SK-N-SH (cell line): ENCODE results near the gene VPS35. TPM values are rescaled to one million over a fixed set of nuclear protein-coding genes. Genes with fewer than 3 reads are reported as not detected.

Source experiments
- CTCF ChIA-PET: fragments of 300-600, 350-600 bp; formaldehyde crosslinking; extraction: SDS; loops from one replicate; lab custom pipeline; 2021; lab: Yijun Ruan, JAX
- POLR2A ChIA-PET: fragments of 350-600 bp; sonication (Branson Sonifier 250); formaldehyde crosslinking; extraction: SDS; loops from one replicate; lab custom pipeline; 2020; ENCODE audit warnings: antibody characterized with exemption, inconsistent platforms; lab: Yijun Ruan, JAX
- DNase-seq: peaks from one replicate; pipeline ENCODE4 v3.0.0; 2012
- H2AFZ ChIP-seq: fragments of 200-600 bp; sonication (generic); 2 replicates; pipeline ENCODE4 v1.8.1; 2016; ENCODE audit warnings: antibody characterized with exemption, mild to moderate bottlenecking, low read depth
- H3F3A ChIP-seq: fragments of 200-600 bp; sonication (generic); replicated peaks from 2 replicates; pipeline ENCODE3; 2016; ENCODE audit warnings: antibody characterized with exemption, mild to moderate bottlenecking; ENCODE audit not compliant: insufficient read depth
- H3K27ac ChIP-seq, 2 experiments: fragments of 200-500 bp in 1 of 2; fragments of 200-600 bp in 1 of 2; sonication (Bioruptor generic) in 1 of 2; sonication (generic), shearing (Covaris generic) in 1 of 2; 2 replicates each; pipeline versions ENCODE4 v1.5.1 to v1.6.1; 2014 to 2016; ENCODE audit warnings: low read depth in 2 of 2, inconsistent platforms in 1 of 2, low read length in 1 of 2, mild to moderate bottlenecking in 1 of 2, mixed read lengths in 1 of 2
- H3K27me3 ChIP-seq: fragments of 200-600 bp; sonication (generic), shearing (Covaris generic); 2 replicates; pipeline ENCODE4 v1.6.1; 2016; ENCODE audit warnings: mixed run types; ENCODE audit not compliant: insufficient read depth
- H3K36me3 ChIP-seq, 2 experiments: fragments of 200-500 bp in 1 of 2; fragments of 200-600 bp in 1 of 2; sonication (Bioruptor generic) in 1 of 2; sonication (generic) in 1 of 2; replicated peaks in 1 of 2; 2 replicates each; pipeline versions ENCODE3 to v1.5.1; 2014 to 2016; ENCODE audit warnings: low read length in 1 of 2, mild to moderate bottlenecking in 1 of 2; ENCODE audit not compliant: insufficient read depth in 2 of 2, control insufficient read depth in 1 of 2
- H3K4me1 ChIP-seq, 2 experiments: fragments of 200-500 bp in 1 of 2; fragments of 200-600 bp in 1 of 2; sonication (Bioruptor generic) in 1 of 2; sonication (generic), shearing (Covaris generic) in 1 of 2; 2 replicates each; pipeline versions ENCODE4 v1.5.1 to v1.6.1; 2014 to 2016; ENCODE audit warnings: low read depth in 1 of 2, low read length in 1 of 2, mixed run types in 1 of 2; ENCODE audit not compliant: insufficient read depth in 2 of 2, control insufficient read depth in 1 of 2
- H3K4me2 ChIP-seq: fragments of 200-600 bp; sonication (generic), shearing (Covaris generic); 2 replicates; pipeline ENCODE4 v1.6.1; 2017; ENCODE audit warnings: mixed run types
- H3K4me3 ChIP-seq, 2 experiments: fragments of 200-500 bp in 1 of 2; fragments of 200-600 bp in 1 of 2; sonication (Bioruptor generic) in 1 of 2; sonication (generic), shearing (Covaris generic) in 1 of 2; 2 replicates each; pipeline versions ENCODE4 v1.5.1 to v1.8.1; 2014 to 2016; ENCODE audit warnings: low read depth in 2 of 2, inconsistent platforms in 1 of 2, low read length in 1 of 2, mild to moderate bottlenecking in 1 of 2, mixed read lengths in 1 of 2, moderate library complexity in 1 of 2
- H3K79me2 ChIP-seq: fragments of 200-600 bp; sonication (generic); 2 replicates; pipeline ENCODE4 v1.8.1; 2017; ENCODE audit warnings: mild to moderate bottlenecking; ENCODE audit not compliant: insufficient read depth
- H3K9ac ChIP-seq: fragments of 200-600 bp; sonication (generic); 2 replicates; pipeline ENCODE4 v1.6.1; 2017; ENCODE audit warnings: mixed run types
- H3K9me2 ChIP-seq: fragments of 200-600 bp; sonication (generic); 2 replicates; pipeline ENCODE4 v1.6.1; 2017; ENCODE audit warnings: mixed run types
- H3K9me3 ChIP-seq: fragments of 200-600 bp; sonication (generic); 2 replicates; pipeline ENCODE4 v1.6.1; 2017; ENCODE audit warnings: mixed run types, mild to moderate bottlenecking, moderate library complexity
- H4K20me1 ChIP-seq: fragments of 200-600 bp; sonication (generic); 2 replicates; pipeline ENCODE4 v1.6.1; 2017; ENCODE audit warnings: mild to moderate bottlenecking, mixed run types; ENCODE audit not compliant: insufficient read depth
- ELF1 ChIP-seq: IDR thresholded peaks from 2 replicates; pipeline ENCODE4 v1.4.0; 2012
- EP300 ChIP-seq, 2 experiments: IDR thresholded peaks; 2 replicates each; pipeline versions ENCODE4 v1.4.0 to v1.6.1; 2012; ENCODE audit warnings: borderline replicate concordance in 1 of 2, low read depth in 1 of 2, low read length in 1 of 2
- EZH2phosphoT487 ChIP-seq: fragments of 200-600 bp; sonication (generic); IDR thresholded peaks from 2 replicates; pipeline ENCODE4 v1.6.1; 2017; ENCODE audit warnings: low read depth, mixed run types, mild to moderate bottlenecking, antibody characterized with exemption, moderate library complexity, borderline replicate concordance
- FOXJ3 ChIP-seq: sonication (generic); formaldehyde crosslinking; IDR thresholded peaks from 2 replicates; pipeline ENCODE4 v1.5.1; 2020; ENCODE audit warnings: mild to moderate bottlenecking, missing genetic modification reagents
- GABPA ChIP-seq: IDR thresholded peaks from 2 replicates; pipeline ENCODE4 v1.4.0; 2012; ENCODE audit warnings: low read depth, mild to moderate bottlenecking
- JUND ChIP-seq: IDR thresholded peaks from 2 replicates; pipeline ENCODE4 v1.4.0; 2012
- MAX ChIP-seq: IDR thresholded peaks from 2 replicates; pipeline ENCODE4 v1.4.0; 2012; ENCODE audit warnings: low read depth
- MEF2A ChIP-seq: IDR thresholded peaks from 2 replicates; pipeline ENCODE4 v1.4.0; 2012; ENCODE audit warnings: low read depth, borderline replicate concordance
- MXI1 ChIP-seq: IDR thresholded peaks from 2 replicates; pipeline ENCODE4 v1.6.1; 2012; ENCODE audit warnings: mild to moderate bottlenecking, low read depth, low read length, improper control_type of control experiment
- POLR2AphosphoS5 ChIP-seq: IDR thresholded peaks from 2 replicates; pipeline ENCODE4 v1.6.1; 2012; ENCODE audit warnings: low read depth, low read length
- RAD21 ChIP-seq: IDR thresholded peaks from 2 replicates; pipeline ENCODE4 v1.6.1; 2012; ENCODE audit warnings: mild to moderate bottlenecking, low read length
- RFX5 ChIP-seq: IDR thresholded peaks from 2 replicates; pipeline ENCODE4 v1.6.1; 2012; ENCODE audit warnings: mild to moderate bottlenecking, improper control_type of control experiment, low read length
- RXRA ChIP-seq: IDR thresholded peaks from 2 replicates; pipeline ENCODE4 v1.4.0; 2012; ENCODE audit warnings: low read depth, mild to moderate bottlenecking, borderline replicate concordance
- SMC3 ChIP-seq: IDR thresholded peaks from 2 replicates; pipeline ENCODE4 v1.6.1; 2012; ENCODE audit warnings: low read depth, low read length, improper control_type of control experiment
- TAF1 ChIP-seq: IDR thresholded peaks from 2 replicates; pipeline ENCODE4 v1.6.1; 2012; ENCODE audit warnings: low read depth, mild to moderate bottlenecking, low read length, moderate library complexity, borderline replicate concordance
- TCF12 ChIP-seq: IDR thresholded peaks from 2 replicates; pipeline ENCODE4 v1.4.0; 2012
- TEAD4 ChIP-seq: IDR thresholded peaks from 2 replicates; pipeline ENCODE4 v1.4.0; 2012; ENCODE audit warnings: mild to moderate bottlenecking, borderline replicate concordance; ENCODE audit not compliant: insufficient read depth
- USF2 ChIP-seq: fragments of 150-350 bp; IDR thresholded peaks from 2 replicates; pipeline ENCODE4 v1.6.1; 2017; ENCODE audit warnings: antibody characterized with exemption, low read length, low read depth, borderline replicate concordance
- WGBS: methylation state at CpG from one replicate; pipeline ENCODE4 v1.1.6; 2017; ENCODE audit warnings: low lambda C conversion rate; 5-methylcytosine and 5-hydroxymethylcytosine counted together
- polyA plus RNA-seq, 3 experiments: library from polyadenylated mRNA; depleted of rRNA; stranded (reverse); fragments of >200 nt; gene quantifications; 2 replicates each; pipeline ENCODE4 v1.2.3, GENCODE V29; 2012
- TF ChIP-seq, protein P1 (sequence below): IDR thresholded peaks from 2 replicates; pipeline ENCODE4; 2012
- TF ChIP-seq, protein P2 (sequence below): IDR thresholded peaks from 2 replicates; pipeline ENCODE4 v1.4.0; 2012; ENCODE audit warnings: low read depth, borderline replicate concordance

The VPS35 gene
- polyA plus RNA-seq, 1 of the 3 experiments (the other 2 are of a cell fraction), result 17.5 TPM

GRCh38 chr16:46718214-46718613, 29.2 kb upstream of the VPS35 start:
- CTCF ChIA-PET, result no interaction called here

DNA sequence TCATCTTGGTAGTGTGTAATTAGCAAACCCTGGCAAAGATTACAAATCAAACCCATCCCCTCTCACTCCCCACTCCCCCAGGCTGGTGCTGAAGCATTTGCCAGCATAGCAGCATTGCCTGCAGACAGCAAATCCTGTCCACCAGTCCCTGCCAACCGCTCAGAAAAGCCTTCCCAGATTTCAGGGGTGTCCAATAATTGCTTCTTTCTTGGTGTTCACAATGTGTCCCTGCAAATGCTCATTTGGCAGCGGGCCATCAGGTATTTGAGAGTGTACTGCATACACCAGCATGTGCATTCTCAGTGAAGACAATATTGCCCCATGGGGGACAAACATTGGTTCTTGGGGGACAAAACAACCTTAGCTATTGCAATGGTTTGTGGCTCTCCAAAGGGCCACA, 28.7 kb upstream of the VPS35 start:
- CTCF ChIA-PET, result no interaction called here
- DNase-seq, result no peak
- Histone ChIP-seq H3F3A (no peaks in the 10 kb centered on the region), H3K9me2 (no peaks in the 10 kb centered on the region), H2AFZ (no peak overlapping the region), H3K9me3 (no peaks in the 10 kb centered on the region), H3K4me3 (no peak overlapping the region), H3K79me2 (no peaks in the 10 kb centered on the region), H3K4me1 (peaks cover 0 to 2% of the 10 kb centered on the region in 2 experiments; a peak in 1 of 4 replicates), H3K4me2 (no peak overlapping the region), H3K36me3 (no peaks in the 10 kb centered on the region), H4K20me1 (no peaks in the 10 kb centered on the region), H3K9ac (no peak overlapping the region), H3K27ac (no peak overlapping the region), H3K27me3 (no peaks in the 10 kb centered on the region)
- POLR2A ChIA-PET, result no interaction called here
- 29% methylated on average over 2 of the region's 2 CpGs for WGBS
- TF ChIP-seq MEF2A, result no peak
- TF ChIP-seq GABPA, result no peak
- TF ChIP-seq RFX5, result no peak
- TF ChIP-seq MXI1, result no peak
- no peak for TF ChIP-seq JUND
- no peak for TF ChIP-seq MAX
- TF ChIP-seq TCF12, result no peak
- TF ChIP-seq TAF1, result no peak
- no peak for TF ChIP-seq FOXJ3
- TF ChIP-seq, protein P1, sequence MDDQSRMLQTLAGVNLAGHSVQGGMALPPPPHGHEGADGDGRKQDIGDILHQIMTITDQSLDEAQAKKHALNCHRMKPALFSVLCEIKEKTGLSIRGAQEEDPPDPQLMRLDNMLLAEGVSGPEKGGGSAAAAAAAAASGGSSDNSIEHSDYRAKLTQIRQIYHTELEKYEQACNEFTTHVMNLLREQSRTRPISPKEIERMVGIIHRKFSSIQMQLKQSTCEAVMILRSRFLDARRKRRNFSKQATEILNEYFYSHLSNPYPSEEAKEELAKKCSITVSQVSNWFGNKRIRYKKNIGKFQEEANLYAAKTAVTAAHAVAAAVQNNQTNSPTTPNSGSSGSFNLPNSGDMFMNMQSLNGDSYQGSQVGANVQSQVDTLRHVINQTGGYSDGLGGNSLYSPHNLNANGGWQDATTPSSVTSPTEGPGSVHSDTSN, result no peak
- no peak for TF ChIP-seq TEAD4
- no peak for TF ChIP-seq USF2
- no peak for TF ChIP-seq POLR2AphosphoS5
- TF ChIP-seq, protein P2, sequence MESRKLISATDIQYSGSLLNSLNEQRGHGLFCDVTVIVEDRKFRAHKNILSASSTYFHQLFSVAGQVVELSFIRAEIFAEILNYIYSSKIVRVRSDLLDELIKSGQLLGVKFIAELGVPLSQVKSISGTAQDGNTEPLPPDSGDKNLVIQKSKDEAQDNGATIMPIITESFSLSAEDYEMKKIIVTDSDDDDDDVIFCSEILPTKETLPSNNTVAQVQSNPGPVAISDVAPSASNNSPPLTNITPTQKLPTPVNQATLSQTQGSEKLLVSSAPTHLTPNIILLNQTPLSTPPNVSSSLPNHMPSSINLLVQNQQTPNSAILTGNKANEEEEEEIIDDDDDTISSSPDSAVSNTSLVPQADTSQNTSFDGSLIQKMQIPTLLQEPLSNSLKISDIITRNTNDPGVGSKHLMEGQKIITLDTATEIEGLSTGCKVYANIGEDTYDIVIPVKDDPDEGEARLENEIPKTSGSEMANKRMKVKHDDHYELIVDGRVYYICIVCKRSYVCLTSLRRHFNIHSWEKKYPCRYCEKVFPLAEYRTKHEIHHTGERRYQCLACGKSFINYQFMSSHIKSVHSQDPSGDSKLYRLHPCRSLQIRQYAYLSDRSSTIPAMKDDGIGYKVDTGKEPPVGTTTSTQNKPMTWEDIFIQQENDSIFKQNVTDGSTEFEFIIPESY, result no peak
- no peak for TF ChIP-seq RAD21
- no peak for TF ChIP-seq RXRA
- TF ChIP-seq EZH2phosphoT487, result no peak

More at GRCh38 chr16:46718214-46718613, 29.2 kb upstream of the VPS35 start:
- POLR2A ChIA-PET, result interaction anchor here (0.7 kb wide), 1 partner anchor 40 kb away, joined by 5 read pairs; no protein-coding TSS in a partner anchor
- WGBS, result 84% methylated on average over 8 of the region's 8 CpGs
- no peaks in the 10 kb centered on the region for H4K20me1 ChIP-seq
- H3F3A ChIP-seq, result no peaks in the 10 kb centered on the region
- DNase-seq, result no peak
- TF ChIP-seq MEF2A, result no peak
- TF ChIP-seq TEAD4, result no peak
- no peak for TF ChIP-seq SMC3
- TF ChIP-seq EP300 (IDR thresholded peaks at IDR 0.05; ENCODE audit: borderline replicate concordance in 1 of 2, low read depth in 1 of 2, low read length in 1 of 2), result no peak
- TF ChIP-seq, protein P2, result no peak
- no peak for TF ChIP-seq ELF1
- no peak for TF ChIP-seq RAD21
- H3K27ac ChIP-seq, result no peak overlapping the region
- H3K4me2 ChIP-seq, result no peak overlapping the region
- no peak overlapping the region for H2AFZ ChIP-seq
- no peaks in the 10 kb centered on the region for H3K27me3 ChIP-seq
- H3K36me3 ChIP-seq, result no peaks in the 10 kb centered on the region
- H3K9me3 ChIP-seq, result no peaks in the 10 kb centered on the region
- H3K4me1 ChIP-seq, result peaks cover 0 to 2% of the 10 kb centered on the region in 2 experiments; a peak in 1 of 4 replicates
- H3K9ac ChIP-seq, result no peak overlapping the region
- H3K79me2 ChIP-seq, result no peaks in the 10 kb centered on the region
- H3K4me3 ChIP-seq, result no peak overlapping the region
- H3K9me2 ChIP-seq, result no peaks in the 10 kb centered on the region
